Uterus (tissue), 4 donors: ENCODE results near the gene BTBD2. TPM values are rescaled to one million over a fixed set of nuclear protein-coding genes. Genes with fewer than 3 reads are reported as not detected.

Experiments used
- DNase-seq, 2 donors: peaks; one replicate each; pipeline ENCODE4 v3.0.0-alpha.2; 2019 to 2020
- H3K27ac ChIP-seq, 2 donors: fragments of 200-600 bp; sonication (generic); 1 replicate in 1 of 2; 2 replicates in 1 of 2; pipeline ENCODE4 v1.5.1; 2016 to 2018
- H3K27me3 ChIP-seq, 2 donors: fragments of 200-600 bp; sonication (generic); one replicate each; pipeline ENCODE4 v1.5.1; 2018 to 2019; ENCODE audit warnings: control low read depth in 1 of 2
- H3K36me3 ChIP-seq, 2 donors: fragments of 200-600 bp; sonication (generic); one replicate each; pipeline ENCODE4 v1.5.1; 2019; ENCODE audit warnings: control low read depth in 1 of 2
- H3K4me1 ChIP-seq, 2 donors: fragments of 200-600 bp; sonication (generic); one replicate each; pipeline ENCODE4 v1.5.1; 2018 to 2019; ENCODE audit warnings: control low read depth in 1 of 2
- H3K4me3 ChIP-seq, 2 donors: fragments of 200-600 bp; sonication (generic); 1 replicate in 1 of 2; 2 replicates in 1 of 2; pipeline ENCODE4 v1.5.1; 2018 to 2019; ENCODE audit warnings: mild to moderate bottlenecking in 1 of 2
- H3K9me3 ChIP-seq, 2 donors: fragments of 200-600 bp; sonication (generic); one replicate each; pipeline ENCODE4 v1.5.1; 2019; ENCODE audit warnings: control low read depth in 1 of 2
- CTCF ChIP-seq, 4 experiments: fragments of 200-600 bp in 2 of 4; fragments of 450-650 bp in 2 of 4; sonication (generic) in 2 of 4; IDR thresholded peaks; one replicate each; pipeline ENCODE4 v1.5.1; 2016 to 2019; ENCODE audit warnings: antibody characterized with exemption in 4 of 4, mild to moderate bottlenecking in 2 of 4, moderate library complexity in 1 of 4
- POLR2A ChIP-seq, 2 donors: fragments of 450-650 bp; IDR thresholded peaks; one replicate each; pipeline ENCODE4 v1.6.1; 2016; ENCODE audit warnings: antibody characterized with exemption in 2 of 2, mild to moderate bottlenecking in 1 of 2, moderate library complexity in 1 of 2
- intact Hi-C: fragments of 100-400 bp; cut with DNase I; formaldehyde crosslinking; loops from one replicate; pipeline ENCODE4 v1.15.1; 2023; ENCODE audit warnings: low total_unique reads
- total RNA-seq, 4 donors: library from RNA; depleted of rRNA in 3 of 4; stranded (reverse); fragments of >200 nt in 3 of 4; gene quantifications; one replicate each; pipeline versions ENCODE4 v1.1.0 to v1.2.4, GENCODE V29; 2014 to 2023
- donor health status: DM: yes; HTN: yes; CAD: no.

The BTBD2 gene
- total RNA-seq, 4 donors from 2014 or later: 48.2 to 105 (median 61.8) TPM

GRCh38 chr19:1977120-1977519 is 38.4 kb downstream of the BTBD2 start:
- intact Hi-C loops: no loop called here
- H3K36me3 ChIP-seq: no peaks in the 10 kb centered on the region

GRCh38 chr19:1975162-1975480 is 40.4 kb downstream of the BTBD2 start:
- DNase-seq: peak; percentile 54 to 83
- H3K4me1 ChIP-seq: no peaks in the 10 kb centered on the region

More at GRCh38 chr19:1977120-1977519, 38.4 kb downstream of the BTBD2 start:
- no peak for DNase-seq
- Histone ChIP-seq H3K9me3 (no peaks in the 10 kb centered on the region), H3K4me1 (no peaks in the 10 kb centered on the region), H3K4me3 (no peak overlapping the region), H3K27me3 (no peaks in the 10 kb centered on the region), H3K27ac (no peak overlapping the region)
- TF ChIP-seq CTCF (IDR thresholded peaks at IDR 0.05) (no peak), POLR2A (IDR thresholded peaks at IDR 0.05) (no peak)

GRCh38 chr19:1974381-1975161 is 40.9 kb downstream of the BTBD2 start:
- Histone ChIP-seq H3K27ac (no peak overlapping the region), H3K4me3 (no peak overlapping the region), H3K9me3 (no peaks in the 10 kb centered on the region), H3K36me3 (no peaks in the 10 kb centered on the region), H3K4me1 (no peaks in the 10 kb centered on the region), H3K27me3 (no peaks in the 10 kb centered on the region)
- no peak for TF ChIP-seq CTCF (IDR thresholded peaks at IDR 0.05)
- TF ChIP-seq POLR2A (IDR thresholded peaks at IDR 0.05): no peak
- DNase-seq: no peak
- intact Hi-C loops: no loop called here

More at GRCh38 chr19:1975162-1975480, 40.4 kb downstream of the BTBD2 start:
- no peaks in the 10 kb centered on the region for H3K27me3 ChIP-seq
- intact Hi-C loops: no loop called here
- no peaks in the 10 kb centered on the region for H3K36me3 ChIP-seq
- H3K27ac ChIP-seq: no peak overlapping the region
- no peaks in the 10 kb centered on the region for H3K9me3 ChIP-seq
- TF ChIP-seq CTCF (IDR thresholded peaks at IDR 0.05) (no peak), POLR2A (IDR thresholded peaks at IDR 0.05) (no peak)
- H3K4me3 ChIP-seq: no peak overlapping the region

GRCh38 chr19:1970806-1971502 is 44.6 kb downstream of the BTBD2 start:
- H3K9me3 ChIP-seq: no peaks in the 10 kb centered on the region
- H3K27ac ChIP-seq: no peak overlapping the region
- intact Hi-C loops: no loop called here
- H3K4me3 ChIP-seq: no peak overlapping the region
- H3K27me3 ChIP-seq: no peaks in the 10 kb centered on the region
- TF ChIP-seq CTCF (IDR thresholded peaks at IDR 0.05): no peak
- no peak for TF ChIP-seq POLR2A (IDR thresholded peaks at IDR 0.05)
- no peak for DNase-seq
- H3K36me3 ChIP-seq: no peaks in the 10 kb centered on the region
- H3K4me1 ChIP-seq: no peaks in the 10 kb centered on the region
